ENCODE data around the gene SCNM1. TPM values are rescaled to one million over a fixed set of nuclear protein-coding genes. Genes with fewer than 3 reads are reported as not detected.
A peak's percentile ranks its signal among the peaks of the same experiment; 100 is the strongest.

SCNM1 gene
- 10 to 100 TPM; 24.1 to 38.8 (median 27.3) TPM for total RNA-seq

GRCh38 chr1:151165738-151166504 lies at the start of gene SCNM1, which contains the start of gene LYSMD1:
Gene SCNM1, plus strand, starts transcription at chr1:151166144. Its CDS starts 9 bp downstream, at chr1:151166153.
Gene LYSMD1, minus strand, starts transcription at chr1:151165902. Its CDS starts 644 bp downstream, at chr1:151165258.
- 0 to 1% methylated on average over 38 of the region's 38 CpGs for WGBS, 2 donors
- H3K4me3 ChIP-seq (ENCODE audit: low read depth, poor library complexity, severe bottlenecking): peak within 1 kb of the TSS; percentile 65
- intact Hi-C loops (cut with DNase I; ENCODE audit: low total_unique reads): no loop called here
- TF ChIP-seq, protein P1, sequence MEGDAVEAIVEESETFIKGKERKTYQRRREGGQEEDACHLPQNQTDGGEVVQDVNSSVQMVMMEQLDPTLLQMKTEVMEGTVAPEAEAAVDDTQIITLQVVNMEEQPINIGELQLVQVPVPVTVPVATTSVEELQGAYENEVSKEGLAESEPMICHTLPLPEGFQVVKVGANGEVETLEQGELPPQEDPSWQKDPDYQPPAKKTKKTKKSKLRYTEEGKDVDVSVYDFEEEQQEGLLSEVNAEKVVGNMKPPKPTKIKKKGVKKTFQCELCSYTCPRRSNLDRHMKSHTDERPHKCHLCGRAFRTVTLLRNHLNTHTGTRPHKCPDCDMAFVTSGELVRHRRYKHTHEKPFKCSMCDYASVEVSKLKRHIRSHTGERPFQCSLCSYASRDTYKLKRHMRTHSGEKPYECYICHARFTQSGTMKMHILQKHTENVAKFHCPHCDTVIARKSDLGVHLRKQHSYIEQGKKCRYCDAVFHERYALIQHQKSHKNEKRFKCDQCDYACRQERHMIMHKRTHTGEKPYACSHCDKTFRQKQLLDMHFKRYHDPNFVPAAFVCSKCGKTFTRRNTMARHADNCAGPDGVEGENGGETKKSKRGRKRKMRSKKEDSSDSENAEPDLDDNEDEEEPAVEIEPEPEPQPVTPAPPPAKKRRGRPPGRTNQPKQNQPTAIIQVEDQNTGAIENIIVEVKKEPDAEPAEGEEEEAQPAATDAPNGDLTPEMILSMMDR (IDR thresholded peaks at IDR 0.05): no peak
- TF ChIP-seq POLR2A (IDR thresholded peaks at IDR 0.05): no peak
- peak; percentile 98 to 99 for DNase-seq (ENCODE audit: low spot score in 2 of 2)

GRCh38 chr1:151124763-151125403 lies 41.1 kb upstream of the SCNM1 start:
- DNase-seq (ENCODE audit: low spot score in 2 of 2): no peak
- intact Hi-C loops (cut with DNase I; ENCODE audit: low total_unique reads): no loop called here
- H3K4me3 ChIP-seq (ENCODE audit: low read depth, poor library complexity, severe bottlenecking): no peak overlapping the region
- no peak for TF ChIP-seq POLR2A (IDR thresholded peaks at IDR 0.05)
- TF ChIP-seq, protein P1 (IDR thresholded peaks at IDR 0.05): no peak
- WGBS, 2 donors: 84 to 86% methylated on average over 5 of the region's 5 CpGs

DNA sequence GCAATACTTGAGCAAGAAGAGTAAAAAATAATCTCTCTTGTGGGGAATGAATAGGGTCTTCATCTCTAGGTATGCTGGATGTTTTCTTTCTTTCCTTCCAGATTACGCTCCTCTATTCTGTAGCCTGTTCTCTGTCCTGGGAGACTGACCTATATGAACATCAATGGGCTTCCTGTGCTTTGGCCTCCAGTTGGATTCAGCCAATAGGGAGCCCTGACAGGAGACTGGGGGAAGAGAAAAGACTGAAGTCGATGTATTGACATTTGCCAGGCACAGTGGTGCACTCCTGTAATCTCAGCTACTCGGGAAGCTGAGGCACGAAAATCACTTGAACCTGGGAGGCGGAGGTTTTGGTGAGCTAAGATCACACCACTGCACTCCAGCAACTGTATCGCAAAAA lies 37.1 kb upstream of the SCNM1 start:
- WGBS, 2 donors: 84 to 90% methylated on average over 6 of the region's 6 CpGs
- DNase-seq (ENCODE audit: low spot score in 2 of 2): no peak
- no peak overlapping the region for H3K4me3 ChIP-seq (ENCODE audit: low read depth, poor library complexity, severe bottlenecking)
- TF ChIP-seq, protein P1 (IDR thresholded peaks at IDR 0.05): no peak
- no peak for TF ChIP-seq POLR2A (IDR thresholded peaks at IDR 0.05)
- intact Hi-C loops (cut with DNase I; ENCODE audit: low total_unique reads): no loop called here

- H3K4me3 ChIP-seq (ENCODE audit: low read depth, poor library complexity, severe bottlenecking): no peak overlapping the region
- peak; percentile 84 to 96 for DNase-seq (ENCODE audit: low spot score in 2 of 2)
- no peak for TF ChIP-seq POLR2A (IDR thresholded peaks at IDR 0.05)
- TF ChIP-seq, protein P1 (IDR thresholded peaks at IDR 0.05): no peak
- intact Hi-C loops (cut with DNase I; ENCODE audit: low total_unique reads): no loop called here
- 7% methylated on average over 28 to 40 of the region's 45 CpGs for WGBS, 2 donors
Measured at GRCh38 chr1:151130987-151131586, 34.9 kb upstream of the SCNM1 start.

- TF ChIP-seq POLR2A (IDR thresholded peaks at IDR 0.05): no peak
- TF ChIP-seq, protein P1 (IDR thresholded peaks at IDR 0.05): no peak
- WGBS, 2 donors: 15 to 26% methylated on average over 39 of the region's 39 CpGs
- DNase-seq (ENCODE audit: low spot score in 2 of 2): no peak
- intact Hi-C loops (cut with DNase I; ENCODE audit: low total_unique reads): no loop called here
- no peak overlapping the region for H3K4me3 ChIP-seq (ENCODE audit: low read depth, poor library complexity, severe bottlenecking)
Measured at GRCh38 chr1:151131701-151132334, 34.1 kb upstream of the SCNM1 start.
